Hepatocyte (in vitro differentiated cells): ENCODE measurements around the gene CMIP.

Experiments
- EZH2 ChIP-seq: fragments of 200-600 bp; sonication (generic); IDR thresholded peaks from 2 replicates; pipeline ENCODE4 v1.6.1; 2016; ENCODE audit warnings: antibody characterized with exemption, mild to moderate bottlenecking, borderline replicate concordance
- TF ChIP-seq, protein P1 (sequence below): fragments of 200-600 bp; sonication (generic); IDR thresholded peaks from 2 replicates; pipeline ENCODE4 v1.5.1; 2016; ENCODE audit warnings: antibody characterized with exemption, mild to moderate bottlenecking; ENCODE audit not compliant: poor library complexity

GRCh38 chr16:81548551-81548875 is 103.9 kb downstream of the CMIP start:
- TF ChIP-seq, protein P1, sequence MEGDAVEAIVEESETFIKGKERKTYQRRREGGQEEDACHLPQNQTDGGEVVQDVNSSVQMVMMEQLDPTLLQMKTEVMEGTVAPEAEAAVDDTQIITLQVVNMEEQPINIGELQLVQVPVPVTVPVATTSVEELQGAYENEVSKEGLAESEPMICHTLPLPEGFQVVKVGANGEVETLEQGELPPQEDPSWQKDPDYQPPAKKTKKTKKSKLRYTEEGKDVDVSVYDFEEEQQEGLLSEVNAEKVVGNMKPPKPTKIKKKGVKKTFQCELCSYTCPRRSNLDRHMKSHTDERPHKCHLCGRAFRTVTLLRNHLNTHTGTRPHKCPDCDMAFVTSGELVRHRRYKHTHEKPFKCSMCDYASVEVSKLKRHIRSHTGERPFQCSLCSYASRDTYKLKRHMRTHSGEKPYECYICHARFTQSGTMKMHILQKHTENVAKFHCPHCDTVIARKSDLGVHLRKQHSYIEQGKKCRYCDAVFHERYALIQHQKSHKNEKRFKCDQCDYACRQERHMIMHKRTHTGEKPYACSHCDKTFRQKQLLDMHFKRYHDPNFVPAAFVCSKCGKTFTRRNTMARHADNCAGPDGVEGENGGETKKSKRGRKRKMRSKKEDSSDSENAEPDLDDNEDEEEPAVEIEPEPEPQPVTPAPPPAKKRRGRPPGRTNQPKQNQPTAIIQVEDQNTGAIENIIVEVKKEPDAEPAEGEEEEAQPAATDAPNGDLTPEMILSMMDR, result no peak
- no peak for TF ChIP-seq EZH2
